Measurements from ENCODE around the gene MRPL20. TPM values are rescaled to one million over a fixed set of nuclear protein-coding genes. Genes with fewer than 3 reads are reported as not detected.
A peak's percentile ranks its signal among the peaks of the same experiment; 100 is the strongest.

Gene MRPL20
- total RNA-seq, 1 donor from 2014 or later = 96.1 TPM

- Histone ChIP-seq H3K9me3 (ENCODE audit: low read depth) (no peaks in the 10 kb centered on the region), H3K36me3 (no peaks in the 10 kb centered on the region), H3K27me3 (peaks cover 35% of the 10 kb centered on the region), H3K4me3 (no peak overlapping the region), H3K4me1 (peaks cover 54% of the 10 kb centered on the region), H3K27ac (no peak overlapping the region), H3K9ac (no peak overlapping the region), H3F3A (ENCODE audit: low read depth) (peaks cover 69% of the 10 kb centered on the region), H4K20me1 (ENCODE audit: low read depth) (peaks cover 7% of the 10 kb centered on the region), H3K79me2 (ENCODE audit: low read depth) (no peaks in the 10 kb centered on the region), H3K4me2 (peak overlapping the region; percentile 89), H2AFZ (replicated peaks) (no peak overlapping the region)
- H3K27me3 Mint-ChIP-seq (ENCODE audit: insufficient read depth, low read depth) = peaks cover 22% of the 10 kb centered on the region
- no peak for TF ChIP-seq EZH2 (IDR thresholded peaks at IDR 0.05)
- H3K9me3 Mint-ChIP-seq = no peaks in the 10 kb centered on the region
- no peak overlapping the region for H3K27ac Mint-ChIP-seq
- peaks cover 3% of the 10 kb centered on the region for H3K36me3 Mint-ChIP-seq
- DNase-seq (ENCODE audit: low spot score) = peak; percentile 88
- H3K4me1 Mint-ChIP-seq = peaks cover 42% of the 10 kb centered on the region
- H3K4me3 Mint-ChIP-seq = no peak overlapping the region
Measured at GRCh38 chr1:1432951-1433803, 26.1 kb upstream of the MRPL20 start.

DNA sequence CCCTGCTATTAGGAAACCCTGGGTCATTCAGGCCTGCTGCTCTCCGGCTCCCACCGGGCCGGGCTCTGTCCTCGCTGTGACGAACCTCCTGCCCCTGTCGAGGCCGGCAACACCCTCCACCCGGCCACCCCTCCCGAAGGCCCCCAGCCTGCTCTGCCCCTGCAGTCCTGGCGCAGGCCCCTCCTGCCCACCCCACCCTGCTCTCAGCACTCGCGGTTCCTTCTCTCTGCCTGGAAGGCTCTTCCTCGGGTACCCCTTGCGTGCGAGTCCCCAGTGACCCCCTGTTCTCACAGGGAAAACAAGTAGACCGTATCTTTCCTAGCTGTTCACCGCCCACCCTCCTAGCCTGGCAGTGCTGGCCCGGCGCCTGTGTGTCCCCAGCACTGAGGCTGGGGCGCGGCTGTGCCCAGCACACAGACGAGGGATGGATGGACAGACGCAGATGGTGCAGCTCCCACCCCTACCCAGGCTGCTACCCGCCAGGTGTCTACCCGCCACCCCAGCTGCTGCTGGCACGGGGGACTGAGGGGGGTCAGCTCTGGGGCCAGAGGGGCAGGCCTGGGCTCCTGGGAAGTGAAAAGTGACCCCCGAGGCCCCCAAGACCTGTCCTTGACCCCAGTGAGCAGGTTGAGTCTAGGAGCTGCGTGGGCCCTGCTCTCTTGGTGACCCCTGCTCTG is 25.3 kb upstream of the MRPL20 start:
- H3K27me3 Mint-ChIP-seq (ENCODE audit: insufficient read depth, low read depth) = peaks cover 22% of the 10 kb centered on the region
- peak overlapping the region; percentile 91 for H3K27ac Mint-ChIP-seq
- no peaks in the 10 kb centered on the region for H3K79me2 ChIP-seq (ENCODE audit: low read depth)
- H3K36me3 Mint-ChIP-seq = peaks cover 3% of the 10 kb centered on the region
- no peaks in the 10 kb centered on the region for H3K9me3 ChIP-seq (ENCODE audit: low read depth)
- H3K4me3 ChIP-seq = no peak overlapping the region
- H3K9me3 Mint-ChIP-seq = no peaks in the 10 kb centered on the region
- no peak overlapping the region for H3K4me3 Mint-ChIP-seq
- peaks cover 35% of the 10 kb centered on the region for H3K27me3 ChIP-seq
- peaks cover 54% of the 10 kb centered on the region for H3K4me1 ChIP-seq
- peak overlapping the region; percentile 89 for H3K4me2 ChIP-seq
- no peak for TF ChIP-seq CTCF (IDR thresholded peaks at IDR 0.05)
- TF ChIP-seq EZH2phosphoT487 (IDR thresholded peaks at IDR 0.05) = no peak
- no peak for TF ChIP-seq EZH2 (IDR thresholded peaks at IDR 0.05)
- no peak overlapping the region for H2AFZ ChIP-seq (replicated peaks)
- H3K36me3 ChIP-seq = no peaks in the 10 kb centered on the region
- DNase-seq (ENCODE audit: low spot score) = no peak
- H4K20me1 ChIP-seq (ENCODE audit: low read depth) = peaks cover 7% of the 10 kb centered on the region
- no peak overlapping the region for H3K9ac ChIP-seq
- H3K27ac ChIP-seq = no peak overlapping the region
- H3K4me1 Mint-ChIP-seq = peaks cover 42% of the 10 kb centered on the region
- peaks cover 70% of the 10 kb centered on the region for H3F3A ChIP-seq (ENCODE audit: low read depth)

- Histone ChIP-seq H3K27ac (no peak overlapping the region), H3F3A (ENCODE audit: low read depth) (peaks cover 70% of the 10 kb centered on the region), H3K9me3 (ENCODE audit: low read depth) (no peaks in the 10 kb centered on the region), H3K27me3 (peaks cover 30% of the 10 kb centered on the region), H4K20me1 (ENCODE audit: low read depth) (peaks cover 7% of the 10 kb centered on the region), H3K4me1 (peaks cover 54% of the 10 kb centered on the region), H2AFZ (replicated peaks) (no peak overlapping the region), H3K4me2 (peak overlapping the region; percentile 89), H3K9ac (no peak overlapping the region), H3K4me3 (no peak overlapping the region), H3K79me2 (ENCODE audit: low read depth) (no peaks in the 10 kb centered on the region), H3K36me3 (no peaks in the 10 kb centered on the region)
- H3K9me3 Mint-ChIP-seq = no peaks in the 10 kb centered on the region
- peak; percentile 53 for DNase-seq (ENCODE audit: low spot score)
- no peak for TF ChIP-seq EZH2 (IDR thresholded peaks at IDR 0.05)
- no peak for TF ChIP-seq CTCF (IDR thresholded peaks at IDR 0.05)
- no peak for TF ChIP-seq EZH2phosphoT487 (IDR thresholded peaks at IDR 0.05)
- H3K27me3 Mint-ChIP-seq (ENCODE audit: insufficient read depth, low read depth) = peaks cover 22% of the 10 kb centered on the region
- H3K4me3 Mint-ChIP-seq = no peak overlapping the region
- peaks cover 3% of the 10 kb centered on the region for H3K36me3 Mint-ChIP-seq
- H3K4me1 Mint-ChIP-seq = peaks cover 42% of the 10 kb centered on the region
- H3K27ac Mint-ChIP-seq = peak overlapping the region; percentile 91
Measured at GRCh38 chr1:1431845-1432273, 24.8 kb upstream of the MRPL20 start.

All from neural progenitor cell (in vitro differentiated cells).